ENCODE data around the gene TMEM192.

TMEM192 gene

GRCh38 chr4:165124488-165124887 lies 11.8 kb upstream of the TMEM192 start:
- H3K4me3 ChIP-seq (ENCODE audit: low read depth, low read length), result no peak overlapping the region
- TF ChIP-seq CTCF (IDR thresholded peaks at IDR 0.05; ENCODE audit: insufficient read depth, low read depth, low read length, missing control alignments), result no peak
- no peak for DNase-seq (ENCODE audit: low read depth)

GRCh38 chr4:165118256-165118909 lies 5.7 kb upstream of the TMEM192 start:
- TF ChIP-seq CTCF (IDR thresholded peaks at IDR 0.05; ENCODE audit: insufficient read depth, low read depth, low read length, missing control alignments), result no peak
- peak; percentile 68 for DNase-seq (ENCODE audit: low read depth)
- H3K4me3 ChIP-seq (ENCODE audit: low read depth, low read length), result no peak overlapping the region

GRCh38 chr4:165115301-165115700 lies 2.6 kb upstream of the TMEM192 start:
- peak; percentile 39 for DNase-seq (ENCODE audit: low read depth)
- no peak for TF ChIP-seq CTCF (IDR thresholded peaks at IDR 0.05; ENCODE audit: insufficient read depth, low read depth, low read length, missing control alignments)
- no peak overlapping the region for H3K4me3 ChIP-seq (ENCODE audit: low read depth, low read length)

GRCh38 chr4:165111906-165112367 lies 723 bp downstream of the TMEM192 start:
- H3K4me3 ChIP-seq (ENCODE audit: low read depth, low read length), result peak overlapping the region; percentile 93
- no peak for DNase-seq (ENCODE audit: low read depth)
- no peak for TF ChIP-seq CTCF (IDR thresholded peaks at IDR 0.05; ENCODE audit: insufficient read depth, low read depth, low read length, missing control alignments)

GRCh38 chr4:165106518-165106917 lies 6.1 kb downstream of the TMEM192 start:
- no peak overlapping the region for H3K4me3 ChIP-seq (ENCODE audit: low read depth, low read length)
- no peak for DNase-seq (ENCODE audit: low read depth)
- no peak for TF ChIP-seq CTCF (IDR thresholded peaks at IDR 0.05; ENCODE audit: insufficient read depth, low read depth, low read length, missing control alignments)

- H3K4me3 ChIP-seq (ENCODE audit: low read depth, low read length), result no peak overlapping the region
- no peak for TF ChIP-seq CTCF (IDR thresholded peaks at IDR 0.05; ENCODE audit: insufficient read depth, low read depth, low read length, missing control alignments)
Measured at GRCh38 chr4:165101641-165102040, 11.0 kb downstream of the TMEM192 start.

GRCh38 chr4:165096776-165097175 lies 15.9 kb downstream of the TMEM192 start:
- DNase-seq (ENCODE audit: low read depth), result peak; percentile 25
- H3K4me3 ChIP-seq (ENCODE audit: low read depth, low read length), result no peak overlapping the region
- peak; percentile 41 for TF ChIP-seq CTCF (IDR thresholded peaks at IDR 0.05; ENCODE audit: insufficient read depth, low read depth, low read length, missing control alignments)

More at GRCh38 chr4:165101641-165102040, 11.0 kb downstream of the TMEM192 start:
- no peak for DNase-seq (ENCODE audit: low read depth)

Measured in GM12865 (cell line).